Panc1 (cell line): ENCODE measurements around the gene RPL38. TPM values are rescaled to one million over a fixed set of nuclear protein-coding genes. Genes with fewer than 3 reads are reported as not detected.
A peak's percentile ranks its signal among the peaks of the same experiment; 100 is the strongest.

Experiments
- ATAC-seq: fragments of 200-7000 bp; cut with Tn5 transposase; 2 replicates; pipeline ENCODE4 v1.9.1; 2020; ENCODE audit warnings: mild to moderate bottlenecking, moderate library complexity
- BruUV-seq: library from RNA; stranded (reverse); fragments of 400-500 nt; replicated peaks from 2 replicates; lab custom pipeline; 2021; lab: Mats Ljungman, UMichigan
- CTCF ChIA-PET: fragments of 300-600 bp; sonication (Branson Sonifier 250); formaldehyde crosslinking; loops from one replicate; lab custom pipeline; 2022; ENCODE audit warnings: antibody characterized with exemption; lab: Charles Lee
- POLR2A ChIA-PET: fragments of 300-600 bp; sonication (Branson Sonifier 250); formaldehyde crosslinking; loops from one replicate; lab custom pipeline; 2022; ENCODE audit warnings: antibody characterized with exemption; lab: Charles Lee
- DNase-seq: peaks from one replicate; pipeline ENCODE4 v3.0.0-alpha.2; 2010; ENCODE audit warnings: low read depth, low spot score
- H3K27ac ChIP-seq: 2 replicates; pipeline ENCODE4 v1.5.1; 2011; ENCODE audit warnings: mild to moderate bottlenecking, low read length, inconsistent platforms
- H3K27me3 ChIP-seq: fragments of 200-500 bp; sonication (Bioruptor generic); 2 replicates; pipeline ENCODE4 v1.6.0; 2014; ENCODE audit warnings: low read length, inconsistent platforms; ENCODE audit not compliant: control insufficient read depth, insufficient read depth
- H3K36me3 ChIP-seq: fragments of 200-500 bp; sonication (Bioruptor generic); 2 replicates; pipeline ENCODE4 v1.5.1; 2014; ENCODE audit warnings: inconsistent platforms, mild to moderate bottlenecking, low read length, moderate library complexity; ENCODE audit not compliant: control insufficient read depth, insufficient read depth
- H3K4me1 ChIP-seq: 2 replicates; pipeline ENCODE4 v1.5.1; 2011; ENCODE audit warnings: inconsistent platforms, mild to moderate bottlenecking, low read length, moderate library complexity; ENCODE audit not compliant: control insufficient read depth, insufficient read depth
- H3K4me3 ChIP-seq, 2 experiments: 2 replicates each; pipeline ENCODE4 v1.5.1; 2011 to 2012; ENCODE audit warnings: low read depth in 2 of 2, low read length in 2 of 2, mild to moderate bottlenecking in 2 of 2, inconsistent platforms in 1 of 2, moderate library complexity in 1 of 2
- H3K9me3 ChIP-seq: fragments of 200-500 bp; sonication (Bioruptor generic); 2 replicates; pipeline ENCODE4 v1.5.1; 2014; ENCODE audit warnings: low read depth, mild to moderate bottlenecking, inconsistent platforms, low read length, moderate library complexity; ENCODE audit not compliant: control insufficient read depth, insufficient read depth
- POLR2AphosphoS5 ChIP-seq: IDR thresholded peaks from 2 replicates; pipeline ENCODE4 v1.6.1; 2012; ENCODE audit warnings: mild to moderate bottlenecking, low read depth, low read length, moderate library complexity
- SIN3A ChIP-seq: IDR thresholded peaks from 2 replicates; pipeline ENCODE4 v1.6.1; 2012; ENCODE audit warnings: low read depth, mild to moderate bottlenecking, low read length, moderate library complexity, borderline replicate concordance; ENCODE audit not compliant: insufficient read depth
- TCF7L2 ChIP-seq: IDR thresholded peaks from 2 replicates; pipeline ENCODE4 v1.6.1; 2011; ENCODE audit warnings: mild to moderate bottlenecking, low read depth, low read length, inconsistent platforms
- in situ Hi-C: cut with HindIII; loops from 2 replicates; pipeline ENCODE4 v1.10.0; 2016; ENCODE audit warnings: low sequenced_read_pairs, low pct_unique_long_range_greater_than_20kb
- intact Hi-C: fragments of 100-400 bp; cut with micrococcal nuclease; formaldehyde crosslinking; loops from one replicate; pipeline ENCODE4 v1.10.0; 2022; ENCODE audit not compliant: unreplicated experiment
- total RNA-seq: library from RNA; stranded (reverse); gene quantifications from one replicate; pipeline ENCODE4 v1.2.1, GENCODE V29; 2021; ENCODE audit not compliant: unreplicated experiment
- TF ChIP-seq, protein P1 (sequence below), 2 experiments: IDR thresholded peaks; 2 replicates each; pipeline ENCODE4 v1.6.1; 2011 to 2012; ENCODE audit warnings: low read depth in 2 of 2, control low read depth in 1 of 2, low read length in 1 of 2, mild to moderate bottlenecking in 1 of 2, moderate library complexity in 1 of 2; ENCODE audit not compliant: insufficient read depth in 1 of 2
- TF ChIP-seq, protein P2 (sequence below): fragments of 450-650 bp; IDR thresholded peaks from 2 replicates; pipeline ENCODE4 v1.5.1; 2017; ENCODE audit warnings: mild to moderate bottlenecking

RPL38 gene
- total RNA-seq, 1 experiment from 2014 or later = 968 TPM

GRCh38 chr17:74190807-74191406 is 12.6 kb upstream of the RPL38 start:
- no peak overlapping the region for H3K27ac ChIP-seq
- no TSS peak for BruUV-seq

DNA sequence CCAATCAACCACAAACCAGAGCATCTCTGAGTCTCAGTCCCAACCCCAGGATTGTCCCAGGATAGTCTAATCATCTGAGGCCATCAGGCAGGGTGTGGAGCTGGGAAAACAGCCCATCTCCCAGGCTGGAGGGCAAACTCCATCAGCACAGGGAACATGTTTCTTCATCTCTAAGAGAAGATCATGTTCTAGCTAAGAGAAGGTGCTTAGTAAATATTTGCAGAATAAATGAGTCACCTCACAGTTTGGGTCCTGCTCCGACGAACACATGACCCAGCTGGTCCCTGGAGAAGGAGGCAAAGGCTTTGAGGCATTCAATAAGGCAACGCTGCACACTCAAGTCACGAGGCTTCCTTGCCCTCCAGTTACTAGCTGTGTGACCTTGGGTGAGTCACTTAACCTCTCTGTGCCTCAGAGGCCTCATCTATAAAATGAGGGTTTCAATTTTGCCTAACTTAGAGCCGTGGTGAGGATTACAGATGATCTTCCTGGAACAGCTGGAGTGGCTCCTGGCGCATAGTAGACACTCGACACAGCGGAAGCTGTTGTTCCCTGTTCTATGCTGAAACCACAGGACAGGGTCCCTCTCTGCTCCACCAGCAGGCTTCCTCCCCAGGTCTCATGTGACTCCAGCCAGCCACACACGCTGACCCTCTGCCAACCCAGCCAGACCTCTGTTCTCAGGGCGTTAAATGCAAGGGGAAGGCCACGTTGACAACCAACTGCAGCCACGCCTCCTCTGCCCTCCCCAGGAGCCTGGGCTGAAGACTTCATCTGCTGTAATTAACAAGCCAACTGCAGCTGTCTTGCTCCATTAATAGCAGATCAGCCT is 10.3 kb upstream of the RPL38 start:
- peaks cover 5% of the 10 kb centered on the region; the same call in 1 of the 2 replicates for H3K4me1 ChIP-seq
- POLR2A ChIA-PET = interaction anchor here (0.6 to 0.8 kb wide), 2 partner anchors 20 to 107 kb away, joined by 3 to 5 read pairs; no protein-coding TSS in a partner anchor
- TF ChIP-seq, protein P1, sequence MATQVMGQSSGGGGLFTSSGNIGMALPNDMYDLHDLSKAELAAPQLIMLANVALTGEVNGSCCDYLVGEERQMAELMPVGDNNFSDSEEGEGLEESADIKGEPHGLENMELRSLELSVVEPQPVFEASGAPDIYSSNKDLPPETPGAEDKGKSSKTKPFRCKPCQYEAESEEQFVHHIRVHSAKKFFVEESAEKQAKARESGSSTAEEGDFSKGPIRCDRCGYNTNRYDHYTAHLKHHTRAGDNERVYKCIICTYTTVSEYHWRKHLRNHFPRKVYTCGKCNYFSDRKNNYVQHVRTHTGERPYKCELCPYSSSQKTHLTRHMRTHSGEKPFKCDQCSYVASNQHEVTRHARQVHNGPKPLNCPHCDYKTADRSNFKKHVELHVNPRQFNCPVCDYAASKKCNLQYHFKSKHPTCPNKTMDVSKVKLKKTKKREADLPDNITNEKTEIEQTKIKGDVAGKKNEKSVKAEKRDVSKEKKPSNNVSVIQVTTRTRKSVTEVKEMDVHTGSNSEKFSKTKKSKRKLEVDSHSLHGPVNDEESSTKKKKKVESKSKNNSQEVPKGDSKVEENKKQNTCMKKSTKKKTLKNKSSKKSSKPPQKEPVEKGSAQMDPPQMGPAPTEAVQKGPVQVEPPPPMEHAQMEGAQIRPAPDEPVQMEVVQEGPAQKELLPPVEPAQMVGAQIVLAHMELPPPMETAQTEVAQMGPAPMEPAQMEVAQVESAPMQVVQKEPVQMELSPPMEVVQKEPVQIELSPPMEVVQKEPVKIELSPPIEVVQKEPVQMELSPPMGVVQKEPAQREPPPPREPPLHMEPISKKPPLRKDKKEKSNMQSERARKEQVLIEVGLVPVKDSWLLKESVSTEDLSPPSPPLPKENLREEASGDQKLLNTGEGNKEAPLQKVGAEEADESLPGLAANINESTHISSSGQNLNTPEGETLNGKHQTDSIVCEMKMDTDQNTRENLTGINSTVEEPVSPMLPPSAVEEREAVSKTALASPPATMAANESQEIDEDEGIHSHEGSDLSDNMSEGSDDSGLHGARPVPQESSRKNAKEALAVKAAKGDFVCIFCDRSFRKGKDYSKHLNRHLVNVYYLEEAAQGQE (IDR thresholded peaks at IDR 0.05; ENCODE audit: insufficient read depth in 1 of 2, low read depth in 2 of 2, low read length in 1 of 2) = no peak
- no peak for TF ChIP-seq SIN3A
- no peak for TF ChIP-seq POLR2AphosphoS5
- TF ChIP-seq, protein P2, sequence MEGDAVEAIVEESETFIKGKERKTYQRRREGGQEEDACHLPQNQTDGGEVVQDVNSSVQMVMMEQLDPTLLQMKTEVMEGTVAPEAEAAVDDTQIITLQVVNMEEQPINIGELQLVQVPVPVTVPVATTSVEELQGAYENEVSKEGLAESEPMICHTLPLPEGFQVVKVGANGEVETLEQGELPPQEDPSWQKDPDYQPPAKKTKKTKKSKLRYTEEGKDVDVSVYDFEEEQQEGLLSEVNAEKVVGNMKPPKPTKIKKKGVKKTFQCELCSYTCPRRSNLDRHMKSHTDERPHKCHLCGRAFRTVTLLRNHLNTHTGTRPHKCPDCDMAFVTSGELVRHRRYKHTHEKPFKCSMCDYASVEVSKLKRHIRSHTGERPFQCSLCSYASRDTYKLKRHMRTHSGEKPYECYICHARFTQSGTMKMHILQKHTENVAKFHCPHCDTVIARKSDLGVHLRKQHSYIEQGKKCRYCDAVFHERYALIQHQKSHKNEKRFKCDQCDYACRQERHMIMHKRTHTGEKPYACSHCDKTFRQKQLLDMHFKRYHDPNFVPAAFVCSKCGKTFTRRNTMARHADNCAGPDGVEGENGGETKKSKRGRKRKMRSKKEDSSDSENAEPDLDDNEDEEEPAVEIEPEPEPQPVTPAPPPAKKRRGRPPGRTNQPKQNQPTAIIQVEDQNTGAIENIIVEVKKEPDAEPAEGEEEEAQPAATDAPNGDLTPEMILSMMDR = no peak
- no peak for TF ChIP-seq TCF7L2
- ATAC-seq = peak; percentile 31; the same call in 1 of the 2 replicates
- no peak overlapping the region for H3K4me3 ChIP-seq
- in situ Hi-C loops = no loop called here
- intact Hi-C loops = no loop called here
- CTCF ChIA-PET = no interaction called here
- no peaks in the 10 kb centered on the region for H3K9me3 ChIP-seq
- no TSS peak for BruUV-seq
- no peaks in the 10 kb centered on the region for H3K36me3 ChIP-seq
- H3K27ac ChIP-seq = no peak overlapping the region
- DNase-seq = no peak
- peaks cover 2% of the 10 kb centered on the region; the same call in 1 of the 2 replicates for H3K27me3 ChIP-seq

More at GRCh38 chr17:74190807-74191406, 12.6 kb upstream of the RPL38 start:
- ATAC-seq (no peak), DNase-seq (no peak)
- intact Hi-C loops = no loop called here
- POLR2A ChIA-PET = no interaction called here
- TF ChIP-seq, protein P1 (IDR thresholded peaks at IDR 0.05; ENCODE audit: insufficient read depth in 1 of 2, low read depth in 2 of 2, low read length in 1 of 2) = peak; percentile 96 to 97
- TF ChIP-seq, protein P2 = no peak
- TF ChIP-seq TCF7L2 = no peak
- TF ChIP-seq POLR2AphosphoS5 = no peak
- Histone ChIP-seq H3K9me3 (no peaks in the 10 kb centered on the region), H3K4me3 (no peak overlapping the region), H3K36me3 (no peaks in the 10 kb centered on the region), H3K4me1 (peaks cover 5% of the 10 kb centered on the region; the same call in 1 of the 2 replicates), H3K27me3 (no peaks in the 10 kb centered on the region; the same call in 1 of the 2 replicates)
- CTCF ChIA-PET = interaction anchor here (0.7 to 0.8 kb wide), 2 partner anchors 8 to 14 kb away, joined by 3 to 9 read pairs; no protein-coding TSS in a partner anchor
- in situ Hi-C loops = no loop called here
